ENCODE measurements around the gene PFN1. TPM values are rescaled to one million over a fixed set of nuclear protein-coding genes. Genes with fewer than 3 reads are reported as not detected.

Gene PFN1
- total RNA-seq, 1 donor from 2014 or later, result 1,423 TPM

GRCh38 chr17:4947411-4948165 lies 742 bp downstream of the PFN1 start:
- intact Hi-C loops (cut with micrococcal nuclease), result loop anchor here (1.0 to 5.0 kb wide), 8 partner anchors 7 to 805 kb away; partner anchors contain the start of genes ARRB2, CYB5D2, INCA1 and KIF1C
- H3K4me1 Mint-ChIP-seq (ENCODE audit: low read depth), result peaks cover 59% of the 10 kb centered on the region
- H3K4me3 Mint-ChIP-seq, result peak overlapping the region; percentile 100
- H3K27me3 Mint-ChIP-seq (ENCODE audit: insufficient read depth), result peaks cover 2% of the 10 kb centered on the region
- H3K36me3 Mint-ChIP-seq (ENCODE audit: low read depth), result peaks cover 42% of the 10 kb centered on the region
- peak; percentile 74 for DNase-seq (ENCODE audit: low spot score)
- H3K9me3 Mint-ChIP-seq, result no peaks in the 10 kb centered on the region
- H3K27ac Mint-ChIP-seq, result peak overlapping the region; percentile 94

- H3K4me3 Mint-ChIP-seq, result peak overlapping the region; percentile 100
- no peak for DNase-seq (ENCODE audit: low spot score)
- peaks cover 48% of the 10 kb centered on the region for H3K36me3 Mint-ChIP-seq (ENCODE audit: low read depth)
- H3K4me1 Mint-ChIP-seq (ENCODE audit: low read depth), result peaks cover 65% of the 10 kb centered on the region
- H3K9me3 Mint-ChIP-seq, result no peaks in the 10 kb centered on the region
- peak overlapping the region; percentile 94 for H3K27ac Mint-ChIP-seq
- peaks cover 2% of the 10 kb centered on the region for H3K27me3 Mint-ChIP-seq (ENCODE audit: insufficient read depth)
- intact Hi-C loops (cut with micrococcal nuclease), result loop anchor here (5.0 kb wide), 2 partner anchors 115 to 470 kb away; partner anchors contain the start of genes MINK1 and NUP88
Observed at GRCh38 chr17:4947010-4947410, 1.3 kb downstream of the PFN1 start.

- peaks cover 53% of the 10 kb centered on the region for H3K36me3 Mint-ChIP-seq (ENCODE audit: low read depth)
- H3K27ac Mint-ChIP-seq, result peak overlapping the region; percentile 94
- intact Hi-C loops (cut with micrococcal nuclease), result loop anchor here (5.0 kb wide), 2 partner anchors 114 to 471 kb away; partner anchors contain the start of genes MINK1 and NUP88
- peaks cover 70% of the 10 kb centered on the region for H3K4me1 Mint-ChIP-seq (ENCODE audit: low read depth)
- peak overlapping the region; percentile 100 for H3K4me3 Mint-ChIP-seq
- no peaks in the 10 kb centered on the region for H3K9me3 Mint-ChIP-seq
- H3K27me3 Mint-ChIP-seq (ENCODE audit: insufficient read depth), result peaks cover 2% of the 10 kb centered on the region
- DNase-seq (ENCODE audit: low spot score), result no peak
Observed at GRCh38 chr17:4946312-4946976, 1.9 kb downstream of the PFN1 start.

- intact Hi-C loops (cut with micrococcal nuclease), result loop anchor here (5.0 kb wide), 2 partner anchors 114 to 471 kb away; partner anchors contain the start of genes MINK1 and NUP88
- Mint-ChIP-seq H3K4me1 (ENCODE audit: low read depth) (peaks cover 70% of the 10 kb centered on the region), H3K27me3 (ENCODE audit: insufficient read depth) (peaks cover 2% of the 10 kb centered on the region), H3K36me3 (ENCODE audit: low read depth) (peaks cover 56% of the 10 kb centered on the region), H3K4me3 (peak overlapping the region; percentile 100), H3K9me3 (no peaks in the 10 kb centered on the region), H3K27ac (peak overlapping the region; percentile 94)
- DNase-seq (ENCODE audit: low spot score), result no peak
Observed at GRCh38 chr17:4945944-4946280, 2.4 kb downstream of the PFN1 start.

- Mint-ChIP-seq H3K4me3 (peak overlapping the region; percentile 100), H3K27ac (peak overlapping the region; percentile 94), H3K27me3 (ENCODE audit: insufficient read depth) (peaks cover 2% of the 10 kb centered on the region), H3K36me3 (ENCODE audit: low read depth) (peaks cover 58% of the 10 kb centered on the region), H3K9me3 (no peaks in the 10 kb centered on the region), H3K4me1 (ENCODE audit: low read depth) (peaks cover 66% of the 10 kb centered on the region)
- DNase-seq (ENCODE audit: low spot score), result peak; percentile 79
- intact Hi-C loops (cut with micrococcal nuclease), result loop anchor here (5.0 kb wide), 2 partner anchors 113 to 472 kb away; partner anchors contain the start of genes MINK1 and NUP88
Observed at GRCh38 chr17:4945176-4945943, 3.0 kb downstream of the PFN1 start.

GRCh38 chr17:4944554-4945175 lies 3.7 kb downstream of the PFN1 start:
- Mint-ChIP-seq H3K4me1 (ENCODE audit: low read depth) (peaks cover 63% of the 10 kb centered on the region), H3K4me3 (peak overlapping the region; percentile 100), H3K9me3 (no peaks in the 10 kb centered on the region), H3K36me3 (ENCODE audit: low read depth) (peaks cover 61% of the 10 kb centered on the region), H3K27me3 (ENCODE audit: insufficient read depth) (peaks cover 2% of the 10 kb centered on the region), H3K27ac (peak overlapping the region; percentile 94)
- intact Hi-C loops (cut with micrococcal nuclease), result loop anchor here (5.0 kb wide), 3 partner anchors 112 to 577 kb away; partner anchors contain the start of genes MINK1, NUP88 and UBE2G1
- DNase-seq (ENCODE audit: low spot score), result no peak

- H3K9me3 Mint-ChIP-seq, result no peaks in the 10 kb centered on the region
Observed at GRCh38 chr17:4944163-4944553, 4.2 kb downstream of the PFN1 start.

GRCh38 chr17:4942760-4943508 lies 5.4 kb downstream of the PFN1 start:
- intact Hi-C loops (cut with micrococcal nuclease), result loop anchor here (5.0 kb wide), 1 partner anchor 576 kb away; the partner anchor contains the start of gene UBE2G1
- no peak for DNase-seq (ENCODE audit: low spot score)
- Mint-ChIP-seq H3K27ac (peak overlapping the region; percentile 53), H3K4me3 (peak overlapping the region; percentile 100), H3K36me3 (ENCODE audit: low read depth) (peaks cover 69% of the 10 kb centered on the region), H3K27me3 (ENCODE audit: insufficient read depth) (peaks cover 2% of the 10 kb centered on the region), H3K4me1 (ENCODE audit: low read depth) (peaks cover 70% of the 10 kb centered on the region), H3K9me3 (no peaks in the 10 kb centered on the region)

More at GRCh38 chr17:4944163-4944553, 4.2 kb downstream of the PFN1 start:
- H3K27me3 Mint-ChIP-seq (ENCODE audit: insufficient read depth), result peaks cover 2% of the 10 kb centered on the region
- peak overlapping the region; percentile 100 for H3K4me3 Mint-ChIP-seq
- H3K27ac Mint-ChIP-seq, result peak overlapping the region; percentile 94
- peak; percentile 66 for DNase-seq (ENCODE audit: low spot score)
- peaks cover 62% of the 10 kb centered on the region for H3K36me3 Mint-ChIP-seq (ENCODE audit: low read depth)
- peaks cover 64% of the 10 kb centered on the region for H3K4me1 Mint-ChIP-seq (ENCODE audit: low read depth)
- intact Hi-C loops (cut with micrococcal nuclease), result loop anchor here (5.0 kb wide), 1 partner anchor 577 kb away; the partner anchor contains the start of gene UBE2G1

- Mint-ChIP-seq H3K9me3 (no peaks in the 10 kb centered on the region), H3K4me1 (ENCODE audit: low read depth) (peaks cover 63% of the 10 kb centered on the region), H3K4me3 (peak overlapping the region; percentile 100), H3K27ac (peak overlapping the region; percentile 94), H3K36me3 (ENCODE audit: low read depth) (peaks cover 63% of the 10 kb centered on the region), H3K27me3 (ENCODE audit: insufficient read depth) (no peaks in the 10 kb centered on the region)
- intact Hi-C loops (cut with micrococcal nuclease), result loop anchor here (2.0 to 5.0 kb wide), 3 partner anchors 56 to 574 kb away; partner anchors contain the start of genes INCA1, KIF1C, MED11 and UBE2G1
- no peak for DNase-seq (ENCODE audit: low spot score)
Observed at GRCh38 chr17:4941319-4941610, 7.1 kb downstream of the PFN1 start.

GRCh38 chr17:4940555-4941318 lies 7.6 kb downstream of the PFN1 start:
- Mint-ChIP-seq H3K36me3 (ENCODE audit: low read depth) (peaks cover 62% of the 10 kb centered on the region), H3K4me1 (ENCODE audit: low read depth) (peaks cover 63% of the 10 kb centered on the region), H3K27me3 (ENCODE audit: insufficient read depth) (no peaks in the 10 kb centered on the region)

More at GRCh38 chr17:4940555-4941318, 7.6 kb downstream of the PFN1 start:
- peak; percentile 56 for DNase-seq (ENCODE audit: low spot score)
- intact Hi-C loops (cut with micrococcal nuclease), result loop anchor here (1.0 to 5.0 kb wide), 9 partner anchors 8 to 573 kb away; partner anchors contain the start of genes C17orf107, INCA1, KIF1C and MED11
- no peaks in the 10 kb centered on the region for H3K9me3 Mint-ChIP-seq
- H3K4me3 Mint-ChIP-seq, result peak overlapping the region; percentile 100
- peak overlapping the region; percentile 94 for H3K27ac Mint-ChIP-seq
